Fibroblast of lung (primary cell): ENCODE measurements around the gene TMEM255B.

Experiments used
- EZH2 ChIP-seq: IDR thresholded peaks from 2 replicates; pipeline ENCODE4 v1.5.1; 2012; ENCODE audit warnings: low read length, control low read depth, mild to moderate bottlenecking; ENCODE audit errors: missing control alignments
- TF ChIP-seq, protein P1 (sequence below), 2 donors: IDR thresholded peaks in 1 of 2; conservative IDR thresholded peaks in 1 of 2; 1 replicate in 1 of 2; 2 replicates in 1 of 2; pipeline ENCODE4 v1.5.1; 2011 to 2012; ENCODE audit warnings: low read length in 2 of 2, control low read depth in 1 of 2, inconsistent platforms in 1 of 2, low read depth in 1 of 2, mild to moderate bottlenecking in 1 of 2

DNA sequence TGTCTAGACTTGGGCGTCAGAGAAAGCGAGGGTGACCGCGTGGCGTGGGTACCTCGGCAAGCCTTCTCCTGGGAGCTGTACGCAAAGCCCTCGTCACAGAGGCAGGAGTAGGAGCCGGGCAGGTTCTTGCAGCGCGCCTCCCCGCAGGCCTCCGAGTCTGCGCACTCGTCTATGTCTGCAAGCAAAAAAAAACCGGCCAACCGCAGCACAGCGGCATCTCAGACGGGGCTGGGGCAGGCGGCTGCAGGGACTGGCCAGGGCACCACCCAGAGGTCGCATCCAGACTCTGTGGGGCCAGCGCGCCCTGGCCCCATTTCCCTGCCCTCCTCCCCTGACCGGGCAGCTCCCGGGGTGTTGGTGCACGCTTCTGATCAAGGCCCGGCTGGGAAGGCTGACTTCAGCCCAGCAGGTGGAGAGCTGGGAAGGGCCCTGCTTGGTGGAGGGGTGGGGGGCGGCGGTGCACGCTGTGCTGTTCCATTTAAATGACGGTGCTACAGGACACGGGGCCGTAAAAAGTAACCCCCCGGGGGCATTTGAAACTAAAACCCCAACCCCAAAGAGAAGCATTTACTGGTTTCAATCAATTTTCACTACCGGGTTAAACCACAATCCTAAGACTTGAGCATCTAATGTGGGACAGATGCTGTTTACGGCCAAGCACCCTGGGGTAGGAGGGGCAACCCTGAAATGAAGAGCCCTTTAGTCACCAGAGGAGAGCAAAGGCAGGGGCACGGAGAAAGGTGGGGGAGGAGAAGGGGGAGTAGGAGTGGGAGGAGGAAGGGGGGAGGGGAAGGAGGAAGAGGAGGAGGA, 76.6 kb downstream of the TMEM255B start:
- TF ChIP-seq, protein P1, sequence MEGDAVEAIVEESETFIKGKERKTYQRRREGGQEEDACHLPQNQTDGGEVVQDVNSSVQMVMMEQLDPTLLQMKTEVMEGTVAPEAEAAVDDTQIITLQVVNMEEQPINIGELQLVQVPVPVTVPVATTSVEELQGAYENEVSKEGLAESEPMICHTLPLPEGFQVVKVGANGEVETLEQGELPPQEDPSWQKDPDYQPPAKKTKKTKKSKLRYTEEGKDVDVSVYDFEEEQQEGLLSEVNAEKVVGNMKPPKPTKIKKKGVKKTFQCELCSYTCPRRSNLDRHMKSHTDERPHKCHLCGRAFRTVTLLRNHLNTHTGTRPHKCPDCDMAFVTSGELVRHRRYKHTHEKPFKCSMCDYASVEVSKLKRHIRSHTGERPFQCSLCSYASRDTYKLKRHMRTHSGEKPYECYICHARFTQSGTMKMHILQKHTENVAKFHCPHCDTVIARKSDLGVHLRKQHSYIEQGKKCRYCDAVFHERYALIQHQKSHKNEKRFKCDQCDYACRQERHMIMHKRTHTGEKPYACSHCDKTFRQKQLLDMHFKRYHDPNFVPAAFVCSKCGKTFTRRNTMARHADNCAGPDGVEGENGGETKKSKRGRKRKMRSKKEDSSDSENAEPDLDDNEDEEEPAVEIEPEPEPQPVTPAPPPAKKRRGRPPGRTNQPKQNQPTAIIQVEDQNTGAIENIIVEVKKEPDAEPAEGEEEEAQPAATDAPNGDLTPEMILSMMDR (conservative IDR thresholded peaks at IDR 0.05 in 1 of 2, IDR thresholded peaks at IDR 0.05 in 1 of 2; ENCODE audit: low read depth in 1 of 2, low read length in 2 of 2), result no peak
- TF ChIP-seq EZH2, result no peak
